Keratinocyte (primary cell): Measurements from ENCODE around the gene AGTPBP1. TPM values are rescaled to one million over a fixed set of nuclear protein-coding genes. Genes with fewer than 3 reads are reported as not detected.

Experiments
- DNase-seq: peaks from one replicate; pipeline ENCODE4 v3.0.0-alpha.2; 2011; ENCODE audit warnings: low read depth, missing footprints, low spot score
- FAIRE-seq: peaks from 2 replicates; lab custom pipeline; 2011; peaks lifted over from hg19 to GRCh38; lab: Jason Lieb, UNC
- H2AFZ ChIP-seq: 2 replicates; pipeline ENCODE4 v1.6.0; 2012; ENCODE audit warnings: low read length, control low read depth, inconsistent platforms; ENCODE audit not compliant: control insufficient read depth
- H3K27ac ChIP-seq: 2 replicates; pipeline ENCODE4 v1.5.1; 2011; ENCODE audit warnings: low read length; ENCODE audit not compliant: control insufficient read depth, insufficient read depth
- H3K27me3 ChIP-seq: 3 replicates; pipeline ENCODE4 v1.6.0; 2011; ENCODE audit warnings: low read length; ENCODE audit not compliant: control insufficient read depth, insufficient read depth; ENCODE audit errors: extremely low read depth
- H3K36me3 ChIP-seq, 2 experiments: 2 replicates in 1 of 2; 3 replicates in 1 of 2; pipeline ENCODE4 v1.5.1; 2011; ENCODE audit warnings: low read length in 2 of 2, mild to moderate bottlenecking in 1 of 2; ENCODE audit not compliant: control insufficient read depth in 2 of 2, insufficient read depth in 2 of 2; ENCODE audit errors: extremely low read depth in 1 of 2
- H3K4me1 ChIP-seq: 3 replicates; pipeline ENCODE4 v1.5.1; 2011; ENCODE audit warnings: low read length; ENCODE audit not compliant: control insufficient read depth, insufficient read depth; ENCODE audit errors: extremely low read depth
- H3K4me2 ChIP-seq: 3 replicates; pipeline ENCODE4 v1.6.0; 2011; ENCODE audit warnings: low read depth, low read length; ENCODE audit not compliant: control insufficient read depth, insufficient read depth; ENCODE audit errors: extremely low read depth
- H3K4me3 ChIP-seq, 3 experiments: fragments of 200-600 bp in 1 of 3; sonication (generic) in 1 of 3; 2 replicates in 2 of 3; 3 replicates in 1 of 3; pipeline ENCODE4 v1.5.1; 2011 to 2016; ENCODE audit warnings: low read length in 3 of 3, mild to moderate bottlenecking in 3 of 3, control low read depth in 2 of 3, inconsistent platforms in 1 of 3, low read depth in 1 of 3, mixed read lengths in 1 of 3, mixed run types in 1 of 3, moderate library complexity in 1 of 3; ENCODE audit not compliant: control insufficient read depth in 2 of 3, insufficient read depth in 2 of 3; ENCODE audit errors: extremely low read depth in 1 of 3
- H3K79me2 ChIP-seq: 2 replicates; pipeline ENCODE4 v1.6.0; 2012; ENCODE audit warnings: low read length; ENCODE audit not compliant: control insufficient read depth, insufficient read depth
- H3K9ac ChIP-seq: 3 replicates; pipeline ENCODE4 v1.6.0; 2011; ENCODE audit warnings: low read length; ENCODE audit not compliant: control insufficient read depth, insufficient read depth; ENCODE audit errors: extremely low read depth
- H3K9me1 ChIP-seq: 3 replicates; pipeline ENCODE4 v1.6.0; 2011; ENCODE audit warnings: low read length; ENCODE audit not compliant: control insufficient read depth, insufficient read depth; ENCODE audit errors: extremely low read depth
- H3K9me3 ChIP-seq: 2 replicates; pipeline ENCODE4 v1.5.1; 2012; ENCODE audit warnings: low read depth, low read length; ENCODE audit not compliant: control insufficient read depth
- H4K20me1 ChIP-seq: 3 replicates; pipeline ENCODE4 v1.6.0; 2011; ENCODE audit warnings: low read length; ENCODE audit not compliant: control insufficient read depth, insufficient read depth; ENCODE audit errors: extremely low read depth
- CTCF ChIP-seq, 3 experiments: IDR thresholded peaks in 1 of 3; conservative IDR thresholded peaks in 1 of 3; optimal IDR thresholded peaks in 1 of 3; 2 replicates in 2 of 3; 3 replicates in 1 of 3; pipeline versions ENCODE3 to v1.5.1; 2011; ENCODE audit warnings: low read length in 3 of 3, mild to moderate bottlenecking in 3 of 3, moderate library complexity in 2 of 3, control low read depth in 1 of 3, inconsistent platforms in 1 of 3; ENCODE audit not compliant: insufficient read depth in 2 of 3; ENCODE audit errors: extremely low read depth in 1 of 3
- EZH2 ChIP-seq: IDR thresholded peaks from one replicate; pipeline ENCODE4 v1.6.1; 2012; ENCODE audit warnings: inconsistent platforms, mild to moderate bottlenecking, low read length, moderate library complexity
- dilution Hi-C: fragments of 300-500 bp; cut with MboI; formaldehyde crosslinking; loops from one replicate; pipeline ENCODE4 v1.7.0; 2020; ENCODE audit warnings: low sequenced_read_pairs; ENCODE audit not compliant: extremely low pct_ligation_motif_present
- polyA plus RNA-seq, 5 experiments: library from polyadenylated mRNA; depleted of rRNA in 3 of 5; stranded (reverse) in 3 of 5; stranded (forward) in 1 of 5; unstranded in 1 of 5; fragments of >200 nt; gene quantifications; 1 replicate in 1 of 5; 2 replicates in 3 of 5; 3 replicates in 1 of 5; pipeline versions ENCODE4 v1.2.1 to v1.2.3, GENCODE V29; 2011 to 2012; ENCODE audit warnings: missing spikeins in 2 of 5, low read depth in 1 of 5, low replicate concordance in 1 of 5

The AGTPBP1 gene
- polyA plus RNA-seq, 1 donor (not counting 4 experiments of a cell fraction or from before 2014, with no cell fraction given): 11.1 TPM

DNA sequence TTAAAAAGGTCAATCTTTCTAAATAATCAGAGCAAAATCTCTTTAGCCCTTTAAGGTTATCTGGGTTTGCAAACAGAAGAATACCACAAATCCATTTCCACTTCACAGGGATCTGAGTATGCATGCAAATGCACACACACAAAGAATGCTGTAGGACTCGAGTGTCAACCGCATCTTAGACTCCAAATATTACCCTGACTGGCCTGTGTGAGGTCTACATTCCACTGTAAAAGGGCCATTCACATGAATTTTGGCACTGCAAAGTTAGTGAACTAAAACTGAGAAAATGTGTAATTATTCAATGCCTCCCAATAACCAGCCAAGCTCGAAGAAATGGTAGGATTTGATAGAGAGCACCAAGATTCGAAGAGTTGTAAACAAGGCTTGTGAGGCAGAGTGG is 199.9 kb downstream of the AGTPBP1 start:
- Histone ChIP-seq H3K79me2 (no peaks in the 10 kb centered on the region), H2AFZ (no peak overlapping the region), H3K27me3 (no peaks in the 10 kb centered on the region), H4K20me1 (no peaks in the 10 kb centered on the region), H3K9me1 (no peaks in the 10 kb centered on the region), H3K4me3 (no peak overlapping the region), H3K9ac (no peak overlapping the region), H3K4me2 (no peak overlapping the region), H3K36me3 (no peaks in the 10 kb centered on the region), H3K9me3 (no peaks in the 10 kb centered on the region), H3K27ac (no peak overlapping the region), H3K4me1 (no peaks in the 10 kb centered on the region)
- dilution Hi-C loops: no loop called here
- TF ChIP-seq EZH2 (no peak), CTCF (optimal IDR thresholded peaks at IDR 0.05 in 1 of 3, IDR thresholded peaks at IDR 0.05 in 1 of 3, conservative IDR thresholded peaks at IDR 0.05 in 1 of 3; ENCODE audit: extremely low read depth in 1 of 3, insufficient read depth in 2 of 3, low read length in 3 of 3) (no peak)
- FAIRE-seq (no peak), DNase-seq (no peak)

DNA sequence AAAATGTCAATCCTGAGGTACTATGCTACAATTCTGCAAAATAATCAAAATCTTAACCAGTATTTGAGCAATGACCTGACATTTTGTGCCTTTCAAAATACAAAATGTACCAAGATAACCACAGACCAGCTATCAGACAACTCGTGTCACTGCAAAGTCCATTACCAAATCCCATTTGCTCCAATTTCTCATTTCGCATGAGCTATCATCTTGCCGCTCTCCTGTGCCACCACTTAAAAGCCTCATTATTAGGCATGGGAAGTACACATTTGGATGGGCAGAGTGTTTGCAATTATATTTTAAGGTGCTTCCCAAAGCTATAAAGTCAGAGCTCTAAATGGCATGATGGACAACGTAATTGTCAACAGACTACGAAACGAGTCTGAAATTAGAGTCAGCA is 205.2 kb downstream of the AGTPBP1 start:
- H3K36me3 ChIP-seq: no peaks in the 10 kb centered on the region
- TF ChIP-seq CTCF (optimal IDR thresholded peaks at IDR 0.05 in 1 of 3, IDR thresholded peaks at IDR 0.05 in 1 of 3, conservative IDR thresholded peaks at IDR 0.05 in 1 of 3; ENCODE audit: extremely low read depth in 1 of 3, insufficient read depth in 2 of 3, low read length in 3 of 3): no peak
- no peak for TF ChIP-seq EZH2
- H2AFZ ChIP-seq: no peak overlapping the region
- H3K4me1 ChIP-seq: no peaks in the 10 kb centered on the region
- no peak overlapping the region for H3K4me2 ChIP-seq
- dilution Hi-C loops: no loop called here
- no peak overlapping the region for H3K9ac ChIP-seq
- H3K27ac ChIP-seq: no peak overlapping the region
- no peaks in the 10 kb centered on the region for H4K20me1 ChIP-seq
- peak; percentile 64 for FAIRE-seq
- H3K9me1 ChIP-seq: no peaks in the 10 kb centered on the region
- no peaks in the 10 kb centered on the region for H3K9me3 ChIP-seq
- H3K4me3 ChIP-seq: no peak overlapping the region
- H3K27me3 ChIP-seq: no peaks in the 10 kb centered on the region
- H3K79me2 ChIP-seq: no peaks in the 10 kb centered on the region
- DNase-seq: no peak
